ENCODE results near the gene LIPC.

- TF ChIP-seq CTCF (IDR thresholded peaks at IDR 0.05), result no peak
- no peak for TF ChIP-seq POLR2A (IDR thresholded peaks at IDR 0.05)
Measured at GRCh38 chr15:58547628-58548307, 116.0 kb downstream of the LIPC start.
